ENCODE data around the gene PLA2G4F. TPM values are rescaled to one million over a fixed set of nuclear protein-coding genes. Genes with fewer than 3 reads are reported as not detected.

The PLA2G4F gene
- total RNA-seq, 1 donor from 2014 or later: not detected

DNA sequence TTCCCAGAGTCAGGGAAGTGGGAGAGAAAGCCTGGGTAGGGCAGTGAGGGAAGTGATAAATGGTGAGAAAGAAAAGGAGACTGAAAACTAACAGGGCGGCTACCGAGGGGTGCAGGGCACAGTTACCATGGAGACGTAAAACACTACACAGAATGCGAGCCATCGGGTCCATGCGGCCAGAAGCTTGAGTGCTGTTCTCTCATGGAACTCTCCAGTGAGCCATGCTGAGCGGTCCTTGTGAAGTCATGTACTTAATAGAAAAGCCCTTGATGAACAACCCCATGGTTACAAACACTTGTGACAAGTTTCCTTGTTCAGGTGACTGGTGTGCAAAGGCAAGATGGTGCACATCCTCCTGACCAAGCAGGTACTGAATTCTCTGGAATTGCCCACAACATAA, 3.7 kb upstream of the PLA2G4F start:
- ATAC-seq (ENCODE audit: low read depth) (no peak), DNase-seq (no peak)
- POLR2A ChIA-PET: no interaction called here
- TF ChIP-seq, protein P1, sequence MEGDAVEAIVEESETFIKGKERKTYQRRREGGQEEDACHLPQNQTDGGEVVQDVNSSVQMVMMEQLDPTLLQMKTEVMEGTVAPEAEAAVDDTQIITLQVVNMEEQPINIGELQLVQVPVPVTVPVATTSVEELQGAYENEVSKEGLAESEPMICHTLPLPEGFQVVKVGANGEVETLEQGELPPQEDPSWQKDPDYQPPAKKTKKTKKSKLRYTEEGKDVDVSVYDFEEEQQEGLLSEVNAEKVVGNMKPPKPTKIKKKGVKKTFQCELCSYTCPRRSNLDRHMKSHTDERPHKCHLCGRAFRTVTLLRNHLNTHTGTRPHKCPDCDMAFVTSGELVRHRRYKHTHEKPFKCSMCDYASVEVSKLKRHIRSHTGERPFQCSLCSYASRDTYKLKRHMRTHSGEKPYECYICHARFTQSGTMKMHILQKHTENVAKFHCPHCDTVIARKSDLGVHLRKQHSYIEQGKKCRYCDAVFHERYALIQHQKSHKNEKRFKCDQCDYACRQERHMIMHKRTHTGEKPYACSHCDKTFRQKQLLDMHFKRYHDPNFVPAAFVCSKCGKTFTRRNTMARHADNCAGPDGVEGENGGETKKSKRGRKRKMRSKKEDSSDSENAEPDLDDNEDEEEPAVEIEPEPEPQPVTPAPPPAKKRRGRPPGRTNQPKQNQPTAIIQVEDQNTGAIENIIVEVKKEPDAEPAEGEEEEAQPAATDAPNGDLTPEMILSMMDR (IDR thresholded peaks at IDR 0.05): no peak
- no peak overlapping the region for H3K4me3 Mint-ChIP-seq
- no peaks in the 10 kb centered on the region for H3K4me1 Mint-ChIP-seq
- peaks cover 67% of the 10 kb centered on the region for H3K36me3 Mint-ChIP-seq (ENCODE audit: low read depth)
- H3K27ac Mint-ChIP-seq: no peak overlapping the region
- CTCF ChIA-PET: no interaction called here
- H3K9me3 Mint-ChIP-seq: no peaks in the 10 kb centered on the region
- H3K27me3 Mint-ChIP-seq: no peaks in the 10 kb centered on the region
- intact Hi-C loops (cut with micrococcal nuclease): no loop called here

DNA sequence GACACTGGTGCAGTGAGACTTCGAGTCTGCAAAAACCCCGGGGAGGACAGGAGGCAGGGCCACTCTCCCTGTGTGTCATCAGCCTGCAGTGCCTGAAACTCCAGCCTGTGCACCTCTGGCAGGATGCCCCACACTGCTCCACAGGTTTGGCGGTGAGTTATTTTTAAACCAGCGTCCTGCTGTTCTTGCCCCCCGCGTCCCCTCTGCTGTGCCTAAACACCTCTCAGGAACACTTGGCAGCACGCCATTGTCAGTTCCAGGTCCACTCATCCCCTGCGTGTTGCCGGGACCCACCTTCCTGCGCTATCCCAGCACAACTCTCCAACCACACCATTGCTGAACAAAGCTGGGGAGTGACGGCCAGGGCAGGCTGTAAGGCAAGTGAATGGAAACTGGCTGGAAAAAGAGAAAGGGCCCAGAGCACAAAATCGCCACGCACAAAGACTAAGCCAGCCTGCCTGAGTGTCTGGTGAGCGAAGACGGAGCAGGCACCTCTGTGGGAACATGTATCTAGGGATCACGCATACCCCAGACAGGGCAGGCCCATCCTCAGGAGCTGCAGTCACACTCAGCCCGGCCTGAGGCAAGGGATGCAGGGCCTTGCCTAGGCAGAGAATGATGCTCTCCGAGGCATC, 3.1 kb upstream of the PLA2G4F start:
- no peak overlapping the region for H3K27ac Mint-ChIP-seq

DNA sequence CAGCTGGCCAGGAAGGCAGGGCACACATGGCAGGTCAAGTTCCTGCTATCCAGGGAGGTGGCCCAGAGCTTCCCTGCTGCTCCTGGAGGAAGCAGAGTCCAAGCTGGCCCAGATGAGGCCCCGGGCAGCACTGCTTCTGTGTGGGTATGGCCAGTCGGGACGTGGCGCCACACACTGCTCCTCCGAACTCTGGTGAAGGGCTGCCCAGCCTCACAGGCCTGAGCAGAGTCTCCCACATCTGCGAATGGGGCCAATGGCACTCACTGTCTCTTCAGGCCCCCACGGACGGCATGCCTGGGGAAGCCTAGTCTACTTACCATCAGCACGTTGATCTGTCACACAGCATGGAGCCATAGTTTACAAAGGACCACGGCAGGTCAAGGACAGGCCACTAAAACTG, 2.5 kb upstream of the PLA2G4F start:
- intact Hi-C loops (cut with micrococcal nuclease): no loop called here
- H3K27me3 Mint-ChIP-seq: no peaks in the 10 kb centered on the region
- H3K27ac Mint-ChIP-seq: no peak overlapping the region
- H3K4me1 Mint-ChIP-seq: no peaks in the 10 kb centered on the region
- POLR2A ChIA-PET: no interaction called here
- ATAC-seq (ENCODE audit: low read depth) (no peak), DNase-seq (no peak)
- no peaks in the 10 kb centered on the region for H3K9me3 Mint-ChIP-seq
- TF ChIP-seq, protein P1 (IDR thresholded peaks at IDR 0.05): no peak
- CTCF ChIA-PET: no interaction called here
- peaks cover 55% of the 10 kb centered on the region for H3K36me3 Mint-ChIP-seq (ENCODE audit: low read depth)
- no peak overlapping the region for H3K4me3 Mint-ChIP-seq

More for the DNA sequence above, 3.1 kb upstream of the PLA2G4F start:
- Mint-ChIP-seq H3K4me1 (no peaks in the 10 kb centered on the region), H3K36me3 (ENCODE audit: low read depth) (peaks cover 60% of the 10 kb centered on the region), H3K27me3 (no peaks in the 10 kb centered on the region), H3K9me3 (no peaks in the 10 kb centered on the region), H3K4me3 (no peak overlapping the region)
- TF ChIP-seq, protein P1 (IDR thresholded peaks at IDR 0.05): no peak
- ATAC-seq (ENCODE audit: low read depth): no peak
- intact Hi-C loops (cut with micrococcal nuclease): no loop called here
- DNase-seq: no peak
- ChIA-PET CTCF (no interaction called here), POLR2A (no interaction called here)

DNA sequence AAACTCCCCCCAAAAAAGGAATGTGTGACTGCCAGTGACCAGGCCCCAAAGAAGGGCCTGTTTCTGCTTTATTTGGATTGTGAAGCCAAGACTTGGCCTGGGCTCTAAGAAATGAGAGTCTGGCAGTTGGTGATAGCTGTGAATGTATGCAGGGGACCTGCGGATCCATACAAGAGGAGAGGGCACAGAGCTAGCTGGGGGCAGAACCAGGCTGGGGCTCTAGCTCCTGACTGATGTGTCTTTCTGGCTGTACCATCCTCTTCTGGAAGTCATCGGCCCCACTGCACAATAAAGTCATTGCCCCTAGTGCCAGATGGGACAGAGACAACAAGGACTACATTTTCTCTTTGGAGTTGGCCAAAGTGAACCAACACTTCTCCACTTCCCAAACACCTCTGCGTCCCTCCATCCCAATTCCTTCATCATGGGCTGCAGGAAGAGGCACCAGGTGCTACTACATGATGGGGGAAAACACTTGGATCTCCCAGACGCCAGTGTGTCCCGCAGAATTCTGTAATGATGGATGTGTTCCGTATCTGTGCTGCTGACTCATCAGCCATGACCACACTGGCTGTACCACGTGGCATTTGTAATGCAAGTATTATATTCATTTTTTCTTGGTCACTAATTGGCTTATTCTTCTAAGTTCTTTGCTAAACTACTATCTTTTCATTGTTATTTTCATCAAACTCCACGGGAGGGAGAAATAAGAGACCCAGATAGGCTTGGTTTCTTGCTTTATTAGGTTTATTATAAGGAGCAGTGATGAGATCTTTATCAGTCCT, 1.7 kb upstream of the PLA2G4F start:
- Mint-ChIP-seq H3K4me1 (no peaks in the 10 kb centered on the region), H3K27me3 (no peaks in the 10 kb centered on the region), H3K9me3 (no peaks in the 10 kb centered on the region), H3K4me3 (no peak overlapping the region), H3K27ac (no peak overlapping the region), H3K36me3 (ENCODE audit: low read depth) (peaks cover 47% of the 10 kb centered on the region)
- ChIA-PET POLR2A (no interaction called here), CTCF (no interaction called here)
- TF ChIP-seq, protein P1 (IDR thresholded peaks at IDR 0.05): no peak
- DNase-seq (no peak), ATAC-seq (ENCODE audit: low read depth) (no peak)
- intact Hi-C loops (cut with micrococcal nuclease): no loop called here

DNA sequence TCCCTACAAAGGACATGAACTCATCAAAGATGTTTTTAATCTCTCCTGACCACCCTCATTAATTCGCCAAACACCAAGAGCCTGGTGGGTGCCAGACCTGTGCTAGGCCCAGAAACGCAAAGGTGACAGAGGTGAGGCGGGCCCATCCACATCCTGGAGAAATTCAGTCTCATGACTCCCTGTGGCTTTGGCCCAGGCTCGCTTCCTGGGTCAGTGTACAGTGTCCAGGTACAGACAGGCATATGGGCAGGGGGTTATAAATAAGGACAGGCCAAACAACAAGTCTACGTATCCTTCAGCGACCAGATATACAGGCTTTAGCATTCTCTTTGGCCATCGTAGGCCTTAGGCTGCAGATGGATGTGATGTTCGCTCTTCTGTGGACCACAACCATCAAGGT, 945 bp upstream of the PLA2G4F start:
- DNase-seq: no peak
- TF ChIP-seq, protein P1 (IDR thresholded peaks at IDR 0.05): no peak
- POLR2A ChIA-PET: no interaction called here

More for the DNA sequence above, 945 bp upstream of the PLA2G4F start:
- no peaks in the 10 kb centered on the region for H3K4me1 Mint-ChIP-seq
- no peak for ATAC-seq (ENCODE audit: low read depth)
- H3K36me3 Mint-ChIP-seq (ENCODE audit: low read depth): peaks cover 39% of the 10 kb centered on the region
- H3K27me3 Mint-ChIP-seq: no peaks in the 10 kb centered on the region
- intact Hi-C loops (cut with micrococcal nuclease): no loop called here
- no peak overlapping the region for H3K27ac Mint-ChIP-seq
- CTCF ChIA-PET: no interaction called here
- H3K9me3 Mint-ChIP-seq: no peaks in the 10 kb centered on the region
- no peak overlapping the region for H3K4me3 Mint-ChIP-seq

All from activated B cell treated with CpG ODN at 0.5 μM for 24 hours (primary cell).